SK-N-SH (cell line): ENCODE measurements around the gene SHROOM4. TPM values are rescaled to one million over a fixed set of nuclear protein-coding genes. Genes with fewer than 3 reads are reported as not detected.
A peak's percentile ranks its signal among the peaks of the same experiment; 100 is the strongest.

Experiments
- CTCF ChIA-PET: fragments of 300-600, 350-600 bp; formaldehyde crosslinking; extraction: SDS; loops from one replicate; lab custom pipeline; 2021; lab: Yijun Ruan, JAX
- POLR2A ChIA-PET: fragments of 350-600 bp; sonication (Branson Sonifier 250); formaldehyde crosslinking; extraction: SDS; loops from one replicate; lab custom pipeline; 2020; ENCODE audit warnings: antibody characterized with exemption, inconsistent platforms; lab: Yijun Ruan, JAX
- DNase-seq: peaks from one replicate; pipeline ENCODE4 v3.0.0; 2012
- H2AFZ ChIP-seq: fragments of 200-600 bp; sonication (generic); 2 replicates; pipeline ENCODE4 v1.8.1; 2016; ENCODE audit warnings: antibody characterized with exemption, mild to moderate bottlenecking, low read depth
- H3F3A ChIP-seq: fragments of 200-600 bp; sonication (generic); replicated peaks from 2 replicates; pipeline ENCODE3; 2016; ENCODE audit warnings: antibody characterized with exemption, mild to moderate bottlenecking; ENCODE audit not compliant: insufficient read depth
- H3K27ac ChIP-seq, 2 experiments: fragments of 200-500 bp in 1 of 2; fragments of 200-600 bp in 1 of 2; sonication (Bioruptor generic) in 1 of 2; sonication (generic), shearing (Covaris generic) in 1 of 2; 2 replicates each; pipeline versions ENCODE4 v1.5.1 to v1.6.1; 2014 to 2016; ENCODE audit warnings: low read depth in 2 of 2, inconsistent platforms in 1 of 2, low read length in 1 of 2, mild to moderate bottlenecking in 1 of 2, mixed read lengths in 1 of 2
- H3K27me3 ChIP-seq: fragments of 200-600 bp; sonication (generic), shearing (Covaris generic); 2 replicates; pipeline ENCODE4 v1.6.1; 2016; ENCODE audit warnings: mixed run types; ENCODE audit not compliant: insufficient read depth
- H3K36me3 ChIP-seq, 2 experiments: fragments of 200-500 bp in 1 of 2; fragments of 200-600 bp in 1 of 2; sonication (Bioruptor generic) in 1 of 2; sonication (generic) in 1 of 2; replicated peaks in 1 of 2; 2 replicates each; pipeline versions ENCODE3 to v1.5.1; 2014 to 2016; ENCODE audit warnings: low read length in 1 of 2, mild to moderate bottlenecking in 1 of 2; ENCODE audit not compliant: insufficient read depth in 2 of 2, control insufficient read depth in 1 of 2
- H3K4me1 ChIP-seq, 2 experiments: fragments of 200-500 bp in 1 of 2; fragments of 200-600 bp in 1 of 2; sonication (Bioruptor generic) in 1 of 2; sonication (generic), shearing (Covaris generic) in 1 of 2; 2 replicates each; pipeline versions ENCODE4 v1.5.1 to v1.6.1; 2014 to 2016; ENCODE audit warnings: low read depth in 1 of 2, low read length in 1 of 2, mixed run types in 1 of 2; ENCODE audit not compliant: insufficient read depth in 2 of 2, control insufficient read depth in 1 of 2
- H3K4me2 ChIP-seq: fragments of 200-600 bp; sonication (generic), shearing (Covaris generic); 2 replicates; pipeline ENCODE4 v1.6.1; 2017; ENCODE audit warnings: mixed run types
- H3K4me3 ChIP-seq, 2 experiments: fragments of 200-500 bp in 1 of 2; fragments of 200-600 bp in 1 of 2; sonication (Bioruptor generic) in 1 of 2; sonication (generic), shearing (Covaris generic) in 1 of 2; 2 replicates each; pipeline versions ENCODE4 v1.5.1 to v1.8.1; 2014 to 2016; ENCODE audit warnings: low read depth in 2 of 2, inconsistent platforms in 1 of 2, low read length in 1 of 2, mild to moderate bottlenecking in 1 of 2, mixed read lengths in 1 of 2, moderate library complexity in 1 of 2
- H3K79me2 ChIP-seq: fragments of 200-600 bp; sonication (generic); 2 replicates; pipeline ENCODE4 v1.8.1; 2017; ENCODE audit warnings: mild to moderate bottlenecking; ENCODE audit not compliant: insufficient read depth
- H3K9ac ChIP-seq: fragments of 200-600 bp; sonication (generic); 2 replicates; pipeline ENCODE4 v1.6.1; 2017; ENCODE audit warnings: mixed run types
- H3K9me2 ChIP-seq: fragments of 200-600 bp; sonication (generic); 2 replicates; pipeline ENCODE4 v1.6.1; 2017; ENCODE audit warnings: mixed run types
- H3K9me3 ChIP-seq: fragments of 200-600 bp; sonication (generic); 2 replicates; pipeline ENCODE4 v1.6.1; 2017; ENCODE audit warnings: mixed run types, mild to moderate bottlenecking, moderate library complexity
- H4K20me1 ChIP-seq: fragments of 200-600 bp; sonication (generic); 2 replicates; pipeline ENCODE4 v1.6.1; 2017; ENCODE audit warnings: mild to moderate bottlenecking, mixed run types; ENCODE audit not compliant: insufficient read depth
- CHD2 ChIP-seq: fragments of 150-350 bp; IDR thresholded peaks from 2 replicates; pipeline ENCODE4 v1.6.1; 2018; ENCODE audit warnings: low read length; ENCODE audit not compliant: partially characterized antibody
- ELF1 ChIP-seq: IDR thresholded peaks from 2 replicates; pipeline ENCODE4 v1.4.0; 2012
- FOXJ3 ChIP-seq: sonication (generic); formaldehyde crosslinking; IDR thresholded peaks from 2 replicates; pipeline ENCODE4 v1.5.1; 2020; ENCODE audit warnings: mild to moderate bottlenecking, missing genetic modification reagents
- FOXM1 ChIP-seq: IDR thresholded peaks from 2 replicates; pipeline ENCODE4 v1.4.0; 2012; ENCODE audit warnings: low read depth, mild to moderate bottlenecking
- GABPA ChIP-seq: IDR thresholded peaks from 2 replicates; pipeline ENCODE4 v1.4.0; 2012; ENCODE audit warnings: low read depth, mild to moderate bottlenecking
- IRF3 ChIP-seq: fragments of 150-350 bp; IDR thresholded peaks from 2 replicates; pipeline ENCODE4 v1.6.1; 2016; ENCODE audit warnings: mild to moderate bottlenecking, low read depth, low read length
- MXI1 ChIP-seq: IDR thresholded peaks from 2 replicates; pipeline ENCODE4 v1.6.1; 2012; ENCODE audit warnings: mild to moderate bottlenecking, low read depth, low read length, improper control_type of control experiment
- NFIC ChIP-seq: IDR thresholded peaks from 2 replicates; pipeline ENCODE4 v1.4.0; 2012; ENCODE audit warnings: borderline replicate concordance
- RAD21 ChIP-seq: IDR thresholded peaks from 2 replicates; pipeline ENCODE4 v1.6.1; 2012; ENCODE audit warnings: mild to moderate bottlenecking, low read length
- REST ChIP-seq: IDR thresholded peaks from 2 replicates; pipeline ENCODE4 v1.6.1; 2012; ENCODE audit warnings: mild to moderate bottlenecking, low read depth, low read length, moderate library complexity
- RFX5 ChIP-seq: IDR thresholded peaks from 2 replicates; pipeline ENCODE4 v1.6.1; 2012; ENCODE audit warnings: mild to moderate bottlenecking, improper control_type of control experiment, low read length
- RXRA ChIP-seq: IDR thresholded peaks from 2 replicates; pipeline ENCODE4 v1.4.0; 2012; ENCODE audit warnings: low read depth, mild to moderate bottlenecking, borderline replicate concordance
- SIN3A ChIP-seq: IDR thresholded peaks from 2 replicates; pipeline ENCODE4 v1.6.1; 2012; ENCODE audit warnings: low read depth, mild to moderate bottlenecking, low read length, moderate library complexity, borderline replicate concordance
- TCF12 ChIP-seq: IDR thresholded peaks from 2 replicates; pipeline ENCODE4 v1.4.0; 2012
- USF1 ChIP-seq: IDR thresholded peaks from 2 replicates; pipeline ENCODE4 v1.4.0; 2012; ENCODE audit warnings: low read depth, borderline replicate concordance
- WGBS: methylation state at CpG from one replicate; pipeline ENCODE4 v1.1.6; 2017; ENCODE audit warnings: low lambda C conversion rate; 5-methylcytosine and 5-hydroxymethylcytosine counted together
- polyA plus RNA-seq, 3 experiments: library from polyadenylated mRNA; depleted of rRNA; stranded (reverse); fragments of >200 nt; gene quantifications; 2 replicates each; pipeline ENCODE4 v1.2.3, GENCODE V29; 2012

Gene SHROOM4
- polyA plus RNA-seq, 1 of the 3 experiments (the other 2 are of a cell fraction): 0.31 TPM

- POLR2A ChIA-PET: no interaction called here
- H3K9me3 ChIP-seq: no peaks in the 10 kb centered on the region
- no peaks in the 10 kb centered on the region for H3K27me3 ChIP-seq
- H3K9ac ChIP-seq: no peak overlapping the region
- no peak overlapping the region for H2AFZ ChIP-seq
- H4K20me1 ChIP-seq: no peaks in the 10 kb centered on the region
- no peak overlapping the region for H3K4me3 ChIP-seq
- H3K27ac ChIP-seq: peak overlapping the region in 1 of 2 experiments; percentile 46; a peak in 2 of 4 replicates
- WGBS: 0% methylated on average over 2 of the region's 4 CpGs
- H3K36me3 ChIP-seq: no peaks in the 10 kb centered on the region
- H3K79me2 ChIP-seq: no peaks in the 10 kb centered on the region
- no peak overlapping the region for H3K4me2 ChIP-seq
- TF ChIP-seq GABPA: no peak
- no peak for TF ChIP-seq SIN3A
- no peak for TF ChIP-seq RFX5
- TF ChIP-seq RAD21: no peak
- no peak for TF ChIP-seq USF1
- TF ChIP-seq RXRA: no peak
- TF ChIP-seq REST: no peak
- no peak for TF ChIP-seq FOXJ3 (CRISPR knock-in tag)
- TF ChIP-seq ELF1: no peak
- no peak for TF ChIP-seq MXI1
- no peak for TF ChIP-seq FOXM1
- TF ChIP-seq CHD2: no peak
- no peak for TF ChIP-seq TCF12
- no peak for TF ChIP-seq NFIC
- no peak for TF ChIP-seq IRF3
- CTCF ChIA-PET: no interaction called here
- DNase-seq: no peak
- H3F3A ChIP-seq: no peaks in the 10 kb centered on the region
- H3K9me2 ChIP-seq: no peaks in the 10 kb centered on the region
- no peaks in the 10 kb centered on the region for H3K4me1 ChIP-seq
Measured at GRCh38 chrX:50799531-50799961, 14.4 kb downstream of the SHROOM4 start.
